Measurements from ENCODE around the gene PCED1A.

PCED1A gene

DNA sequence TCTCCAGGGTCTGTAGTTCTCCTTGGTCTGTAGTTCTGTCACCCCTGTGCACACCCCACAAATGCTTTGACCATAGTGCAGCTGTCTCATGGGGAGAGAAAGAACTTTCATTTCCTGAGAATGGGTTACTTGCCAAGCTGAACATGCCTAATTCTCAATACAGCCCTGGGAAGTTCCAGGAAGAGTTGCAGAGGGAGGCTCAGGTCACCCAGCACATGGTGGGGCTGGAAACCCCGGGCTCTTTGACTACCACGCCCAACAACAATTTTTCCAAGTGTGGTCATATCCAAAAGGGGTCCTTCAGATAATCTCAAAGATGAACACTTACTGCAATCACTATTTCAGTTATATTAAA, 30.6 kb upstream of the PCED1A start:
- Histone ChIP-seq H3F3A (ENCODE audit: low read depth) (no peaks in the 10 kb centered on the region; the same call in 1 of the 2 replicates), H3K4me1 (ENCODE audit: insufficient read depth, low read length, poor library complexity, severe bottlenecking) (peaks cover 42% of the 10 kb centered on the region), H2AFZ (ENCODE audit: low read length) (peak overlapping the region; percentile 8; the same call in 1 of the 2 replicates), H3K4me2 (ENCODE audit: low read depth, low read length, poor library complexity, severe bottlenecking) (peak overlapping the region; percentile 39), H3K9ac (ENCODE audit: low read depth, low read length, poor library complexity, severe bottlenecking) (peak overlapping the region; percentile 30), H3K36me3 (ENCODE audit: insufficient read depth, low read length) (no peaks in the 10 kb centered on the region), H4K20me1 (ENCODE audit: insufficient read depth, low read length, poor library complexity, severe bottlenecking) (peaks cover 20% of the 10 kb centered on the region), H3K4me3 (ENCODE audit: low read length, poor library complexity, severe bottlenecking) (no peak overlapping the region), H3K9me2 (replicated peaks; ENCODE audit: low read depth, low read length) (no peaks in the 10 kb centered on the region), H3K27me3 (ENCODE audit: insufficient read depth, low read length, poor library complexity, severe bottlenecking) (no peaks in the 10 kb centered on the region), H3K79me2 (ENCODE audit: insufficient read depth, low read length) (peaks cover 24% of the 10 kb centered on the region), H3K9me3 (ENCODE audit: insufficient read depth, low read depth, low read length) (no peaks in the 10 kb centered on the region)
- no peak for TF ChIP-seq EZH2phosphoT487 (IDR thresholded peaks at IDR 0.05; ENCODE audit: borderline replicate concordance)
- TF ChIP-seq, protein P1, sequence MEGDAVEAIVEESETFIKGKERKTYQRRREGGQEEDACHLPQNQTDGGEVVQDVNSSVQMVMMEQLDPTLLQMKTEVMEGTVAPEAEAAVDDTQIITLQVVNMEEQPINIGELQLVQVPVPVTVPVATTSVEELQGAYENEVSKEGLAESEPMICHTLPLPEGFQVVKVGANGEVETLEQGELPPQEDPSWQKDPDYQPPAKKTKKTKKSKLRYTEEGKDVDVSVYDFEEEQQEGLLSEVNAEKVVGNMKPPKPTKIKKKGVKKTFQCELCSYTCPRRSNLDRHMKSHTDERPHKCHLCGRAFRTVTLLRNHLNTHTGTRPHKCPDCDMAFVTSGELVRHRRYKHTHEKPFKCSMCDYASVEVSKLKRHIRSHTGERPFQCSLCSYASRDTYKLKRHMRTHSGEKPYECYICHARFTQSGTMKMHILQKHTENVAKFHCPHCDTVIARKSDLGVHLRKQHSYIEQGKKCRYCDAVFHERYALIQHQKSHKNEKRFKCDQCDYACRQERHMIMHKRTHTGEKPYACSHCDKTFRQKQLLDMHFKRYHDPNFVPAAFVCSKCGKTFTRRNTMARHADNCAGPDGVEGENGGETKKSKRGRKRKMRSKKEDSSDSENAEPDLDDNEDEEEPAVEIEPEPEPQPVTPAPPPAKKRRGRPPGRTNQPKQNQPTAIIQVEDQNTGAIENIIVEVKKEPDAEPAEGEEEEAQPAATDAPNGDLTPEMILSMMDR (conservative IDR thresholded peaks at IDR 0.05; ENCODE audit: low read length): no peak

DNA sequence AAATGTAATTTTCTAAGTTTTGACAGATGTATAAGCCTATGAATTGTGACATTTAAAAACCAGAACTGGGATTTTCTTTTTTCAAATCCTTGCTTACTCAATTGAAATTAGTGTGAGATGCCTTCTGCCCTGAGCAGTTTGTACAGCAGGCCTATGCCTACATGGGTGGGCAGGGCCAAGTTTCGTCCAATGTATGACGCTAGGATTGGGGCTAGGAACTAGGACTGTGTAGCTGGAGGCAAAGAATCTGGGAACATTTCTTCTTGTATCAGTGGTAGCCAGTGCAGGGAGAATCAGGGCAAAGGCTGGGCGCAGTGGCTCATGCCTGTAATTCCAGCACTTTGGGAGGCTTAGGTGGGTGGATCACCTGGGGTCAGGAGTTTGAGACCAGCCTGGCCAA, 28.9 kb upstream of the PCED1A start:
- peaks cover 31% of the 10 kb centered on the region for H3K4me1 ChIP-seq (ENCODE audit: insufficient read depth, low read length, poor library complexity, severe bottlenecking)
- H3K9ac ChIP-seq (ENCODE audit: low read depth, low read length, poor library complexity, severe bottlenecking): no peak overlapping the region
- no peaks in the 10 kb centered on the region for H3K9me2 ChIP-seq (replicated peaks; ENCODE audit: low read depth, low read length)
- no peak overlapping the region for H3K4me3 ChIP-seq (ENCODE audit: low read length, poor library complexity, severe bottlenecking)
- peaks cover 7% of the 10 kb centered on the region for H3K79me2 ChIP-seq (ENCODE audit: insufficient read depth, low read length)
- TF ChIP-seq EZH2phosphoT487 (IDR thresholded peaks at IDR 0.05; ENCODE audit: borderline replicate concordance): no peak
- peaks cover 7% of the 10 kb centered on the region for H4K20me1 ChIP-seq (ENCODE audit: insufficient read depth, low read length, poor library complexity, severe bottlenecking)
- H3F3A ChIP-seq (ENCODE audit: low read depth): no peaks in the 10 kb centered on the region; the same call in 1 of the 2 replicates
- no peak overlapping the region for H2AFZ ChIP-seq (ENCODE audit: low read length)
- peaks cover 1% of the 10 kb centered on the region; the same call in 1 of the 2 replicates for H3K36me3 ChIP-seq (ENCODE audit: insufficient read depth, low read length)
- no peaks in the 10 kb centered on the region for H3K9me3 ChIP-seq (ENCODE audit: insufficient read depth, low read depth, low read length)
- no peak overlapping the region for H3K4me2 ChIP-seq (ENCODE audit: low read depth, low read length, poor library complexity, severe bottlenecking)
- H3K27me3 ChIP-seq (ENCODE audit: insufficient read depth, low read length, poor library complexity, severe bottlenecking): no peaks in the 10 kb centered on the region

DNA sequence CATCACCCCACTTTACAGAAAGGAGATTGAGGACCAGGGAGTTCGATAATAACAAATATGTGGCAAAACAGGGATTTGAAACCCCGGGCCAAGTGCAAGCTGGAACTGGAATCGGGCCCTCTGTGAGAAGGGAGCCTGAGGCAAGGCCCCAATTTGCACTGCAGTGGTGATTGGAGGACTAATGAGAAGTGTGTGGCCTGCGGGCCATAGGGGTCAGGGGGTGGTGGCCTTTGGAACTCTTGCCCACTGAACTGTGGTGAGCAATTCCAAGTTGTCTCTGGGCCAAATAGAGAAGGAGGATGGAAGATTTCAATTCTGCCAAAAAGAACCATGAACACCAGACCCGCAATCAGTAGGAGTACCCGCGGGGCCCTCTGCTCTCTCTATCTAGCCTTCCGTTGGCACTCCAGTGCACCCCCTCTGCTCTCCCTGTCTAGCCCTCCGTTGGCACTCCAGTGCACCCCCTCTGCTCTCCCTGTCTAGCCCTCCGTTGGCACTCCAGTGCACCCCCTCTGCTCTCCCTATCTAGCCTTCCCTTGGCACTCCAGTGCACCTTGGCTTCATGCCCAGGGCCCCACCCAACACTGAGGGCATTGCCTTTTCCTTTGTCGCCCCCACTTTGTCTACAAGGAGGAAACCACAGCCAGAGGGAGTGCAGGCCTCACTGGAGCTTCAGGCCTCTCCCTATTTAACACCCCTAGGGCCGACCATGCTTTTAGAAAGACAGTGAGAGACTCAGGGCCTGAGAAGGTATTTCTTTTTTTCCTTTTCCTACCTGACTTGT, 26.8 kb upstream of the PCED1A start:
- TF ChIP-seq, protein P1 (conservative IDR thresholded peaks at IDR 0.05; ENCODE audit: low read length): no peak
- TF ChIP-seq EZH2phosphoT487 (IDR thresholded peaks at IDR 0.05; ENCODE audit: borderline replicate concordance): no peak
- Histone ChIP-seq H3K4me1 (ENCODE audit: insufficient read depth, low read length, poor library complexity, severe bottlenecking) (peaks cover 22% of the 10 kb centered on the region), H3K4me2 (ENCODE audit: low read depth, low read length, poor library complexity, severe bottlenecking) (peak overlapping the region; percentile 35), H3K79me2 (ENCODE audit: insufficient read depth, low read length) (no peaks in the 10 kb centered on the region), H2AFZ (ENCODE audit: low read length) (no peak overlapping the region), H3F3A (ENCODE audit: low read depth) (no peaks in the 10 kb centered on the region; the same call in 1 of the 2 replicates), H3K27me3 (ENCODE audit: insufficient read depth, low read length, poor library complexity, severe bottlenecking) (no peaks in the 10 kb centered on the region), H4K20me1 (ENCODE audit: insufficient read depth, low read length, poor library complexity, severe bottlenecking) (no peaks in the 10 kb centered on the region), H3K36me3 (ENCODE audit: insufficient read depth, low read length) (peaks cover 7% of the 10 kb centered on the region; the same call in 1 of the 2 replicates), H3K9ac (ENCODE audit: low read depth, low read length, poor library complexity, severe bottlenecking) (peak overlapping the region; percentile 28), H3K9me2 (replicated peaks; ENCODE audit: low read depth, low read length) (no peaks in the 10 kb centered on the region), H3K4me3 (ENCODE audit: low read length, poor library complexity, severe bottlenecking) (no peak overlapping the region), H3K9me3 (ENCODE audit: insufficient read depth, low read depth, low read length) (no peaks in the 10 kb centered on the region)
